Tibial artery (tissue), 4 donors: ENCODE measurements around the gene SETD3.

ENCODE experiments used
- DNase-seq, 2 donors: peaks; one replicate each; pipeline ENCODE4 v3.0.0-alpha.2; 2019
- H3K27ac ChIP-seq, 2 donors: fragments of 200-600 bp; sonication (generic) in 1 of 2; 1 replicate in 1 of 2; 2 replicates in 1 of 2; pipeline ENCODE4 v1.5.1; 2018 to 2019; ENCODE audit warnings: mild to moderate bottlenecking in 1 of 2
- H3K27me3 ChIP-seq, 2 donors: fragments of 200-600 bp; sonication (generic) in 1 of 2; one replicate each; pipeline versions ENCODE4 v1.5.1 to v1.6.0; 2016 to 2019
- H3K36me3 ChIP-seq, 3 donors: fragments of 200-600 bp; sonication (generic) in 2 of 3; one replicate each; pipeline ENCODE4 v1.5.1; 2016 to 2019; ENCODE audit warnings: mild to moderate bottlenecking in 2 of 3
- H3K4me1 ChIP-seq, 4 donors: fragments of 200-600 bp; sonication (generic) in 2 of 4; 1 replicate in 3 of 4; 2 replicates in 1 of 4; pipeline ENCODE4 v1.5.1; 2016 to 2019
- H3K4me3 ChIP-seq, 2 donors: fragments of 200-600 bp; sonication (generic) in 1 of 2; 1 replicate in 1 of 2; 2 replicates in 1 of 2; pipeline ENCODE4 v1.5.1; 2018 to 2019; ENCODE audit warnings: mild to moderate bottlenecking in 2 of 2
- H3K9me3 ChIP-seq, 3 donors: fragments of 200-600 bp; sonication (generic) in 1 of 3; one replicate each; pipeline ENCODE4 v1.5.1; 2016 to 2019
- intact Hi-C: fragments of 100-400 bp; cut with DNase I; formaldehyde crosslinking; loops from one replicate; pipeline ENCODE4 v1.15.0; 2023; ENCODE audit warnings: low total_unique reads
- TF ChIP-seq, protein P1 (sequence below), 2 experiments: fragments of 200-600 bp in 1 of 2; fragments of 450-650 bp in 1 of 2; IDR thresholded peaks; one replicate each; pipeline ENCODE4 v1.5.1; 2017 to 2019; ENCODE audit warnings: antibody characterized with exemption in 2 of 2, mild to moderate bottlenecking in 1 of 2, moderate library complexity in 1 of 2

Gene SETD3

DNA sequence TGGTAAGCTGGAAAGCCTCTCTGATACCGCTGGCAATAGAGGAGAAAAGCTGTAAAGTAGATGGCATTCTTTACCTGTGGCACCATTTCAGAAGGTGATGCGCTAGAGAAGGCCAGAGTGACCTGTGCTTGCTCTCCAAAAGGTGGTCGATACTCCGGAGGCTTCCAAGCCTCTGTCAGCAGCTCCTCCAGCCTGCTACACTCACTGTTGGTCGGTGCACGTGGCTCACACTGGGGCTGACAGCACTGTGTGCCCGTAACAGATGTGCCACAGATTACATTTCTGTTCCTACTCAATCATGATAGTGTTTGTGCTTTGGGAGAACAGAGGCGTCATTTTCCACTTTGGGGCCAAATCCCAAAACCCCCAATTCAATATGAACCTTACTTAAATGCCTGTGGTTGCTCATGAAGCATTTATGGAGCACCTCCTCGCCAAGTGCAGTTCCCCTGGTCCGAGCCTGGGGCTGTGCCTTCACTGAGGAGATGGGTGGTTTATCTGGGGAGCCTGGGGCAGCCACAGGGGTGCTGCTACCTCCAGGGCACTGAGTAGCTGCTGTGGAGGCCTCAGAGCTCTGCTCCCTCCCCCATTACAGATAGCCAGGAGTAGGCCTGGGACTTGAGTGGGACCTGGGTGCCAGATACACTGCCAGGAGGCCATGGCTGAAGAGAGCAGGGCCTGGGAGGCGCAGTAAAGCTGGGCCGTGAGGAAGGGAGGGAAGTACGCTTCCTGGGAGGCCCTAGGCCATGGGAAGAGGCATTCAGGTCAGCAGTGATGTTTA lies 27.4 kb upstream of the SETD3 start:
- no peak overlapping the region for H3K27ac ChIP-seq
- intact Hi-C loops, result no loop called here

DNA sequence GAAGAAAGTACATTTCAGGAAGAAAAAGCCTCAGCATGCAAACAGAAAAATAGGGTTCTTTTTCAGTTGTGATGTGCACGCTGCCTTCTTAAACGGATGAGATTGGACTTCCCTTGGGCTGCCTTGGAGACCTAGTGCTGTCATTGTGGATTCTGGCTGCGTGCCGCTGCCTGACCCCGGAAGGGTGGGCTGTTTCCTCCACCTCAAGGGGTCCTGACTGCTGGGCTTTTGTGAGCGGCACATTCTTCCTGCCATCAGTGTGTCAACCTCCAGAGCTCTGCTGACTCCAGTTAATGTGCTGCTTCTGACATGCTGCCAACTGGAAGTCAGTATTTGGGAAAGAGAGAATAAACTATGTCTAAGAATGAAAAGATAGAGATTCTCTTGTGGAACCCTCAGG lies 25.6 kb upstream of the SETD3 start:
- TF ChIP-seq, protein P1, sequence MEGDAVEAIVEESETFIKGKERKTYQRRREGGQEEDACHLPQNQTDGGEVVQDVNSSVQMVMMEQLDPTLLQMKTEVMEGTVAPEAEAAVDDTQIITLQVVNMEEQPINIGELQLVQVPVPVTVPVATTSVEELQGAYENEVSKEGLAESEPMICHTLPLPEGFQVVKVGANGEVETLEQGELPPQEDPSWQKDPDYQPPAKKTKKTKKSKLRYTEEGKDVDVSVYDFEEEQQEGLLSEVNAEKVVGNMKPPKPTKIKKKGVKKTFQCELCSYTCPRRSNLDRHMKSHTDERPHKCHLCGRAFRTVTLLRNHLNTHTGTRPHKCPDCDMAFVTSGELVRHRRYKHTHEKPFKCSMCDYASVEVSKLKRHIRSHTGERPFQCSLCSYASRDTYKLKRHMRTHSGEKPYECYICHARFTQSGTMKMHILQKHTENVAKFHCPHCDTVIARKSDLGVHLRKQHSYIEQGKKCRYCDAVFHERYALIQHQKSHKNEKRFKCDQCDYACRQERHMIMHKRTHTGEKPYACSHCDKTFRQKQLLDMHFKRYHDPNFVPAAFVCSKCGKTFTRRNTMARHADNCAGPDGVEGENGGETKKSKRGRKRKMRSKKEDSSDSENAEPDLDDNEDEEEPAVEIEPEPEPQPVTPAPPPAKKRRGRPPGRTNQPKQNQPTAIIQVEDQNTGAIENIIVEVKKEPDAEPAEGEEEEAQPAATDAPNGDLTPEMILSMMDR (IDR thresholded peaks at IDR 0.05), result no peak
- H3K4me1 ChIP-seq, result peaks cover 0 to 3% (median 0%) of the 10 kb centered on the region in 4 donors
- H3K9me3 ChIP-seq, result no peaks in the 10 kb centered on the region
- no peaks in the 10 kb centered on the region for H3K27me3 ChIP-seq
- intact Hi-C loops, result no loop called here
- peaks cover 74 to 96% (median 93%) of the 10 kb centered on the region in 3 donors for H3K36me3 ChIP-seq
- DNase-seq, result no peak
- H3K4me3 ChIP-seq, result no peak overlapping the region
- H3K27ac ChIP-seq, result no peak overlapping the region

More for the DNA sequence above, 27.4 kb upstream of the SETD3 start:
- Histone ChIP-seq H3K4me1 (peaks cover 0 to 9% (median 0%) of the 10 kb centered on the region in 4 donors), H3K36me3 (peaks cover 56 to 96% (median 88%) of the 10 kb centered on the region in 3 donors), H3K27me3 (no peaks in the 10 kb centered on the region), H3K9me3 (no peaks in the 10 kb centered on the region), H3K4me3 (no peak overlapping the region)
- TF ChIP-seq, protein P1 (IDR thresholded peaks at IDR 0.05), result no peak
- DNase-seq, result peak in 1 of 2 donors; percentile 57

DNA sequence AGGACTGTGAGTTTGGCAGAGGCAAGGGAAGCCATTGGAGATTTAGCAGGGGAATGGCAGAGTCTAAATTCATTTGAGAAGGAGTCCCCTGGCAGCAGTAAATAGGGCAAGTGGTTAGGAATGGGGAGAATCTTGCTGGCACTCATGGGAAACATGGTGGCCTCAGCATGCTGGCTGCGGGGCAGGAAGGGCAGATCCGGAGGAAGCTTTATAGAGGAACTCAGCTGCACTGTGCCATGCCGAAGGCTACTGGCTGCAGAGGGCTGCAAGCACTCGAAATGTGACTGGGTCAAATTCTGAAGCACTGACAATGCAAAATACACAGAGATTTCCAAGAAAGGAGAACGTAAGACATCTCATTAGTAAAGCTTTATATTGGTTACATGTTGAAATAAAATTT lies 24.4 kb upstream of the SETD3 start:
- DNase-seq, result no peak
- Histone ChIP-seq H3K27me3 (no peaks in the 10 kb centered on the region), H3K4me3 (no peak overlapping the region), H3K36me3 (peaks cover 86 to 100% (median 97%) of the 10 kb centered on the region in 3 donors), H3K27ac (no peak overlapping the region), H3K9me3 (no peaks in the 10 kb centered on the region), H3K4me1 (peaks cover 0 to 3% (median 0%) of the 10 kb centered on the region in 4 donors)
- intact Hi-C loops, result no loop called here
- TF ChIP-seq, protein P1 (IDR thresholded peaks at IDR 0.05), result no peak

DNA sequence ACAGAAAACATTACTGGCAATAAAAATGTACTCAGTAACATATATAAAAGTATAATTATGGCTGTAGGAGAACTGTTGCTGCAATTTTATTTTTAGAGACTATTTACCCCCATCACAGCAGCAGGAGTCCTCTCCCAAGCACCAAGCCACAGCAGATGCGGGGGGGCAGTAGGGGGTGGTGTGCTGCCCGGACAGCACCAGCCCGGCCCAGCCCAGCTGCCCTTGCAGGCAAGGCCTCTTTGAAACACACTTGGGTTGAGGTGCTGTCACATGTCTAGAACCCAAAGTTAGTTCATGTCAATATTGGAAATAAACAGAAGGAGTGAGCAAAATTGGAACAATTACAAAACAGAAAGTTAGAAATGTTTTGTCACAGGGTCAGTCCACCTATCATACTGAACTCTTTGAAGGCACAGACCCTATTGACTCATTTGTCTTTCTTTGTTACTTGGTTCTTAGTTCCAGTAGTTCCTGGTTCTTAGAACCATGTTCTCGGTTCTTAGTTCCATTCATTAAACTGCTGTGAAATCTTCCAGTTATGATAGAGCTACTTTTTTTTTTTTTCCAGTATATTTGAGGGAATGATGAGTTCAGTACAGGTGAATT lies 23.3 kb upstream of the SETD3 start:
- Histone ChIP-seq H3K9me3 (no peaks in the 10 kb centered on the region), H3K27ac (no peak overlapping the region), H3K4me1 (peaks cover 0 to 3% (median 0%) of the 10 kb centered on the region in 4 donors), H3K36me3 (peaks cover 83 to 97% (median 88%) of the 10 kb centered on the region in 3 donors), H3K4me3 (no peak overlapping the region), H3K27me3 (no peaks in the 10 kb centered on the region)
- intact Hi-C loops, result no loop called here
- TF ChIP-seq, protein P1 (IDR thresholded peaks at IDR 0.05), result no peak
- no peak for DNase-seq

DNA sequence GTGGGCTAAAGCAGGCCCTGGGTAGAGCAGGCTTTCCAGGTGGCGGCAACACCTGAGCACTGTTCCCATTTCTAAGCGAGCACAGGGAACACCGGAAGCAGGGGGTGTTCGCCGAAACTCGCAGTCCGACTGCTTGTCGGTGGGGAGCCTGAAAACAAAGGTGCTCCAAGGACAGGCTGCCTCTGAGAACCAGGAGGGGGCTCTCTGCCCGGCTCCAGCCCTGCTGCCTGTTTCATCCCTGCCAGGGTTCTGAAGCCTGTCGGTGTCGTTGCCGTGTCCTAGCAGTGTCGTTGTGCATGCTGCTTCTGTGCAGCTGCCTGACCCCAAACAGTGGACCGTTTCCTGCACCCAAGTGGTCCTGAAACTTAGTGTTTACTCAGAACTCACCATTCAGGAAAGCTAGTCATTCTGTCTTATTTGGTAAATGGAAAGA lies 22.3 kb upstream of the SETD3 start:
- H3K4me3 ChIP-seq, result no peak overlapping the region
- H3K9me3 ChIP-seq, result no peaks in the 10 kb centered on the region
- no peak for DNase-seq
- intact Hi-C loops, result no loop called here
- H3K27me3 ChIP-seq, result no peaks in the 10 kb centered on the region
- no peaks in the 10 kb centered on the region for H3K4me1 ChIP-seq
- no peak overlapping the region for H3K27ac ChIP-seq
- TF ChIP-seq, protein P1 (IDR thresholded peaks at IDR 0.05), result no peak
- peaks cover 75 to 96% (median 85%) of the 10 kb centered on the region in 3 donors for H3K36me3 ChIP-seq
